NT2/D1 (cell line): ENCODE data around the gene CAMTA1.

Experiments used
- YY1 ChIP-seq: IDR thresholded peaks from 2 replicates; pipeline ENCODE4 v1.6.1; 2011; ENCODE audit not compliant: insufficient read length, insufficient read depth
- ZNF274 ChIP-seq: IDR thresholded peaks from 2 replicates; pipeline ENCODE4 v1.6.1; 2011; ENCODE audit warnings: mild to moderate bottlenecking, low read depth, low read length

GRCh38 chr1:6775261-6776043 is 9.8 kb upstream of the CAMTA1 start:
- TF ChIP-seq YY1 (no peak), ZNF274 (no peak)
